Sigmoid colon (tissue), 4 donors: Measurements from ENCODE around the gene FRMPD4.

Experiments
- CTCF ChIP-seq, 4 experiments: fragments of 450-650 bp in 3 of 4; fragments of 200-600 bp in 1 of 4; IDR thresholded peaks; one replicate each; pipeline ENCODE4 v1.5.1; 2016 to 2019; ENCODE audit warnings: antibody characterized with exemption in 4 of 4, mild to moderate bottlenecking in 3 of 4, moderate library complexity in 2 of 4
- EP300 ChIP-seq, 4 donors: sonication (generic); formaldehyde crosslinking; IDR thresholded peaks; one replicate each; pipeline ENCODE4 v1.6.1; 2017; ENCODE audit warnings: antibody characterized with exemption in 4 of 4
- POLR2AphosphoS5 ChIP-seq, 4 donors: sonication (generic); formaldehyde crosslinking; IDR thresholded peaks; one replicate each; pipeline ENCODE4 v1.6.1; 2017; ENCODE audit warnings: antibody characterized with exemption in 4 of 4

DNA sequence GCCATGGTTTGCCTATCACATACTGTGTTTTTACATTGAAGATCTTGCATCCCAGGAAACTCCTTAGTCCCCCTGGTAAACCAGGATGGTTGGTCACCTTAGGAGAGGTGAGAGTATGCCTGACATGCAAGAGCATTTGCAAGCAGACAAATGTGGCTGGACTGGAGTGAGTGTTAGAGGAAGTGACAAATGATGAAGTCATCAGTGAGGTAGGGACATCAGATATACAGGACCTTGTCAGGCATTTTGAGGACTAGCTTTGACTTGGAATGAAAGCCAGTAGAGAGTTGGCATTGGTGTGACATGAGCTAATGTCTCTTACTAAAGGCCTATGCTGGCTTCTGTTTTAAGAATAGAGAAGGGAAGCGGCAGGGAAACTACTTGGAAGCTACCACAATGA, 124.9 kb downstream of the FRMPD4 start:
- no peak for TF ChIP-seq CTCF (IDR thresholded peaks at IDR 0.05)
- TF ChIP-seq POLR2AphosphoS5 (IDR thresholded peaks at IDR 0.05), result no peak
- no peak for TF ChIP-seq EP300 (IDR thresholded peaks at IDR 0.05)
